Mesendoderm (in vitro differentiated cells): ENCODE data around the gene PXK.
A peak's percentile ranks its signal among the peaks of the same experiment; 100 is the strongest.

Experiments
- DNase-seq: peaks from one replicate; pipeline ENCODE4 v3.0.0; 2013
- H2AK5ac ChIP-seq: 2 replicates; pipeline ENCODE4 v1.6.1; 2013; ENCODE audit warnings: low read length, inconsistent platforms
- H2BK120ac ChIP-seq: 2 replicates; pipeline ENCODE4 v1.6.1; 2013; ENCODE audit warnings: low read depth, mild to moderate bottlenecking, low read length, moderate library complexity, mixed read lengths
- H2BK15ac ChIP-seq: replicated peaks from 2 replicates; pipeline ENCODE4 v1.6.1; 2013; ENCODE audit warnings: low read depth, mild to moderate bottlenecking, moderate library complexity
- H2BK5ac ChIP-seq: 2 replicates; pipeline ENCODE4 v1.6.1; 2013; ENCODE audit warnings: low read length, inconsistent platforms
- H3K18ac ChIP-seq: 2 replicates; pipeline ENCODE4 v1.6.1; 2013; ENCODE audit warnings: mild to moderate bottlenecking, low read length, mixed read lengths
- H3K23ac ChIP-seq: one replicate; pipeline ENCODE4 v1.6.1; 2013; ENCODE audit warnings: low read length
- H3K27ac ChIP-seq: 2 replicates; pipeline ENCODE4 v1.5.1; 2013; ENCODE audit warnings: low read depth, mild to moderate bottlenecking, inconsistent platforms, low read length, moderate library complexity
- H3K27me3 ChIP-seq: 2 replicates; pipeline ENCODE4 v1.6.1; 2013; ENCODE audit warnings: low read length, control low read depth, mild to moderate bottlenecking, inconsistent platforms; ENCODE audit not compliant: insufficient read depth, poor library complexity
- H3K36me3 ChIP-seq: 2 replicates; pipeline ENCODE4 v1.6.1; 2013; ENCODE audit warnings: low read length, inconsistent platforms; ENCODE audit not compliant: control insufficient read depth, insufficient read depth
- H3K4ac ChIP-seq: one replicate; pipeline ENCODE4 v1.6.1; 2013; ENCODE audit warnings: low read depth, mild to moderate bottlenecking, low read length, moderate library complexity
- H3K4me1 ChIP-seq: 2 replicates; pipeline ENCODE4 v1.6.1; 2013; ENCODE audit warnings: low read depth, low read length, inconsistent platforms; ENCODE audit not compliant: control insufficient read depth
- H3K4me2 ChIP-seq: 2 replicates; pipeline ENCODE4 v1.6.1; 2013; ENCODE audit warnings: low read length
- H3K4me3 ChIP-seq: 2 replicates; pipeline ENCODE4 v1.5.1; 2013; ENCODE audit warnings: mild to moderate bottlenecking, low read length
- H3K56ac ChIP-seq: one replicate; pipeline ENCODE4 v1.6.1; 2013; ENCODE audit warnings: low read length
- H3K79me1 ChIP-seq: 2 replicates; pipeline ENCODE4 v1.6.1; 2013; ENCODE audit warnings: low read length, inconsistent platforms
- H3K79me2 ChIP-seq: 2 replicates; pipeline ENCODE4 v1.6.1; 2013; ENCODE audit warnings: mild to moderate bottlenecking, low read length; ENCODE audit not compliant: control insufficient read depth, insufficient read depth
- H3K9ac ChIP-seq: 2 replicates; pipeline ENCODE4 v1.6.1; 2013; ENCODE audit warnings: low read length, inconsistent platforms
- H4K5ac ChIP-seq: one replicate; pipeline ENCODE4 v1.6.1; 2013; ENCODE audit warnings: low read length
- H4K8ac ChIP-seq: one replicate; pipeline ENCODE4 v1.6.1; 2013; ENCODE audit warnings: low read depth, mild to moderate bottlenecking, control low read depth, low read length, moderate library complexity
- WGBS: extraction: QIAGEN DNeasy Blood & Tissue Kit; methylation state at CpG from one replicate; pipeline ENCODE4 v1.1.7; 2013; ENCODE audit warnings: low lambda C conversion rate, missing lambda C conversion rate; ENCODE audit not compliant: insufficient coverage; ENCODE audit errors: extremely low coverage; 5-methylcytosine and 5-hydroxymethylcytosine counted together

Gene PXK

GRCh38 chr3:58411851-58412830, 79.4 kb downstream of the PXK start:
- H3K18ac ChIP-seq, result no peak overlapping the region
- H3K27me3 ChIP-seq, result no peaks in the 10 kb centered on the region
- no peak overlapping the region for H3K56ac ChIP-seq
- no peak overlapping the region for H3K4ac ChIP-seq
- no peak overlapping the region for H3K9ac ChIP-seq
- H3K79me2 ChIP-seq, result no peaks in the 10 kb centered on the region
- H4K8ac ChIP-seq, result no peak overlapping the region
- H3K23ac ChIP-seq, result no peak overlapping the region
- H3K79me1 ChIP-seq, result no peaks in the 10 kb centered on the region
- H3K27ac ChIP-seq, result no peak overlapping the region
- H4K5ac ChIP-seq, result no peak overlapping the region
- peaks cover 13% of the 10 kb centered on the region for H3K4me1 ChIP-seq
- no peak overlapping the region for H2BK15ac ChIP-seq
- no peak overlapping the region for H2AK5ac ChIP-seq
- no CpG with 5 or more reads among the region's 8 CpGs for WGBS
- H3K4me2 ChIP-seq, result no peak overlapping the region
- no peak overlapping the region for H3K4me3 ChIP-seq
- H2BK120ac ChIP-seq, result no peak overlapping the region
- H3K36me3 ChIP-seq, result no peaks in the 10 kb centered on the region
- H2BK5ac ChIP-seq, result no peak overlapping the region
- peak; percentile 57 for DNase-seq

- Histone ChIP-seq H4K8ac (no peak overlapping the region), H3K4me3 (no peak overlapping the region), H3K4me2 (no peak overlapping the region), H3K56ac (peak overlapping the region; percentile 66), H4K5ac (no peak overlapping the region), H2BK120ac (peak overlapping the region; percentile 13), H3K4me1 (peaks cover 13% of the 10 kb centered on the region), H3K18ac (peak overlapping the region; percentile 51), H3K79me1 (no peaks in the 10 kb centered on the region), H3K79me2 (no peaks in the 10 kb centered on the region), H3K27me3 (no peaks in the 10 kb centered on the region), H3K9ac (peak overlapping the region; percentile 35), H3K27ac (no peak overlapping the region), H3K4ac (no peak overlapping the region), H2BK5ac (peak overlapping the region; percentile 53), H3K23ac (no peak overlapping the region), H3K36me3 (no peaks in the 10 kb centered on the region), H2AK5ac (peak overlapping the region; percentile 75), H2BK15ac (no peak overlapping the region)
- peak; percentile 73 for DNase-seq
Measured at GRCh38 chr3:58414538-58415197, 82.0 kb downstream of the PXK start.

GRCh38 chr3:58416191-58416590, 83.5 kb downstream of the PXK start:
- WGBS, result no CpG with 5 or more reads among the region's 2 CpGs
- H3K79me1 ChIP-seq, result no peaks in the 10 kb centered on the region
- no peak overlapping the region for H3K4me3 ChIP-seq
- H3K36me3 ChIP-seq, result no peaks in the 10 kb centered on the region
- no peak overlapping the region for H2BK120ac ChIP-seq
- H4K8ac ChIP-seq, result no peak overlapping the region
- no peak overlapping the region for H3K4me2 ChIP-seq
- peak; percentile 92 for DNase-seq
- H3K27ac ChIP-seq, result peak overlapping the region; percentile 33
- H3K4ac ChIP-seq, result no peak overlapping the region
- H3K23ac ChIP-seq, result no peak overlapping the region
- H3K9ac ChIP-seq, result peak overlapping the region; percentile 8
- no peak overlapping the region for H2BK15ac ChIP-seq
- peak overlapping the region; percentile 67 for H3K56ac ChIP-seq
- no peak overlapping the region for H2AK5ac ChIP-seq
- H3K4me1 ChIP-seq, result peaks cover 13% of the 10 kb centered on the region
- H4K5ac ChIP-seq, result no peak overlapping the region
- H3K79me2 ChIP-seq, result no peaks in the 10 kb centered on the region
- no peaks in the 10 kb centered on the region for H3K27me3 ChIP-seq
- peak overlapping the region; percentile 57 for H2BK5ac ChIP-seq
- H3K18ac ChIP-seq, result peak overlapping the region; percentile 57

GRCh38 chr3:58417075-58417474, 84.4 kb downstream of the PXK start:
- H4K8ac ChIP-seq, result no peak overlapping the region
- peaks cover 13% of the 10 kb centered on the region for H3K4me1 ChIP-seq
- H3K27me3 ChIP-seq, result no peaks in the 10 kb centered on the region
- H3K56ac ChIP-seq, result peak overlapping the region; percentile 29
- H3K18ac ChIP-seq, result no peak overlapping the region
- no peak overlapping the region for H3K9ac ChIP-seq
- no peak overlapping the region for H3K4me3 ChIP-seq
- no CpG with 5 or more reads among the region's 2 CpGs for WGBS
- H3K23ac ChIP-seq, result no peak overlapping the region
- no peak overlapping the region for H2BK120ac ChIP-seq
- peaks cover 2% of the 10 kb centered on the region for H3K36me3 ChIP-seq
- no peak overlapping the region for H2AK5ac ChIP-seq
- H2BK15ac ChIP-seq, result no peak overlapping the region
- no peak overlapping the region for H3K4me2 ChIP-seq
- H3K79me1 ChIP-seq, result no peaks in the 10 kb centered on the region
- H3K4ac ChIP-seq, result no peak overlapping the region
- H3K79me2 ChIP-seq, result no peaks in the 10 kb centered on the region
- H3K27ac ChIP-seq, result no peak overlapping the region
- no peak overlapping the region for H4K5ac ChIP-seq
- no peak for DNase-seq
- no peak overlapping the region for H2BK5ac ChIP-seq

GRCh38 chr3:58418227-58418626, 85.5 kb downstream of the PXK start:
- Histone ChIP-seq H3K4ac (no peak overlapping the region), H3K4me1 (peaks cover 11% of the 10 kb centered on the region), H3K23ac (no peak overlapping the region), H3K4me3 (no peak overlapping the region), H2BK120ac (no peak overlapping the region), H3K27ac (no peak overlapping the region), H3K4me2 (no peak overlapping the region), H4K8ac (no peak overlapping the region), H2BK15ac (no peak overlapping the region), H3K79me1 (no peaks in the 10 kb centered on the region), H3K79me2 (no peaks in the 10 kb centered on the region), H3K56ac (no peak overlapping the region), H2AK5ac (no peak overlapping the region), H3K36me3 (peaks cover 5% of the 10 kb centered on the region), H3K9ac (no peak overlapping the region), H3K18ac (no peak overlapping the region), H4K5ac (no peak overlapping the region), H3K27me3 (no peaks in the 10 kb centered on the region), H2BK5ac (no peak overlapping the region)
- no peak for DNase-seq
- whole genome bisulfite sequencing, result no CpG with 5 or more reads among the region's 6 CpGs
